Gastrocnemius medialis (tissue), 4 donors: ENCODE results near the gene DNAJC7.

Experiments
- CTCF ChIP-seq, 5 experiments: fragments of 450-650 bp in 3 of 5; fragments of 200-600 bp in 2 of 5; sonication (generic) in 2 of 5; IDR thresholded peaks in 4 of 5; conservative IDR thresholded peaks in 1 of 5; 1 replicate in 4 of 5; 2 replicates in 1 of 5; pipeline ENCODE4 v1.5.1; 2016 to 2019; ENCODE audit warnings: antibody characterized with exemption in 5 of 5, mild to moderate bottlenecking in 3 of 5, moderate library complexity in 3 of 5
- POLR2A ChIP-seq, 2 donors: fragments of 450-650 bp; IDR thresholded peaks; one replicate each; pipeline ENCODE4 v1.6.1; 2017; ENCODE audit warnings: antibody characterized with exemption in 2 of 2, mild to moderate bottlenecking in 2 of 2, moderate library complexity in 2 of 2

GRCh38 chr17:42025191-42025579 is 7.9 kb upstream of the DNAJC7 start:
- TF ChIP-seq CTCF (IDR thresholded peaks at IDR 0.05 in 4 of 5, conservative IDR thresholded peaks at IDR 0.05 in 1 of 5), result peak in 1 of 5 experiments; percentile 2
- no peak for TF ChIP-seq POLR2A (IDR thresholded peaks at IDR 0.05)
